HG03571 (cell line): ENCODE results near the gene TEX261.
"Not testable (repeated sequence)": the region's sequence is repeated elsewhere in the genome, so short reads cannot be mapped to it uniquely, and the experiment has no call there.

Source experiments
- ATAC-seq: cut with Tn5 transposase; IDR thresholded peaks from one replicate; pipeline ENCODE4 v1.9.1; 2021; ENCODE audit not compliant: unreplicated experiment

TEX261 gene

DNA sequence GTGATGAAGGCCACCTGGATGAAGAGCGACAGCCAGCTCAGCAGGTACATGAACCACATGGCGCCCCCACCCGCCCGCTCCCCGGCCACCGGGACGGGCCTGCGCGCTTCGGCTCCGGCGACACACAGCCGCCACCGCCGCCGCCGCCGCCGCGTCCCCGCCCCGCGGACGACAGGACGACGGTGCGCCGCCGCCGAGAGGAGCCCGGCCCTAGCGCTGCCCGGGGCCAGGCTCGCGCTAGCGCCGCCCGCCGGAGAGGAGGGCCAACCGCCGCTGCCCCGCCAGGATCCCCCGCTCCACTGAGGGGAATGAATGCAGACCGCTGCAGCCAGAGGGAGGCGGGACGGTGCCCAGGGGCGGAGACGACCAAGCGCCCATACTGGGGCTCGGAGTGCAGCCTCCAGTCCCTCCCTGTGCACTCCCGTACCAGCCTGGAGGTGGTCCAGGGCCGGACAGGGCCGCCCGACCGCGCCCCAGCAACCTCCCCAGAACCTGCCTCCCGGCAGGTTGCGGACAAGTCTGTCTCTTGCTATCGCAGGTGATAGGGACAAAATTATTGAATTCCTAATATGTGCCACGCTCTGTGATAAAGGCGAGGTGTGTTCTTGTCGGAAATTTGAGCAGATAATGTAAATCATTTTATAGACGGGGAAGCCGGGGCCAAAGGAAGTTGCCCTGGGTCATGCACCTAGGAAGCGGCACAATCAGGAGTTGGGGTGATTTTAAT, at the start of gene TEX261:
TEX261 (minus strand) TSS at position 175 of the 727 bp plus-strand sequence; CDS start at position 59, 116 bp downstream.
- ATAC-seq, result peak; percentile 95

DNA sequence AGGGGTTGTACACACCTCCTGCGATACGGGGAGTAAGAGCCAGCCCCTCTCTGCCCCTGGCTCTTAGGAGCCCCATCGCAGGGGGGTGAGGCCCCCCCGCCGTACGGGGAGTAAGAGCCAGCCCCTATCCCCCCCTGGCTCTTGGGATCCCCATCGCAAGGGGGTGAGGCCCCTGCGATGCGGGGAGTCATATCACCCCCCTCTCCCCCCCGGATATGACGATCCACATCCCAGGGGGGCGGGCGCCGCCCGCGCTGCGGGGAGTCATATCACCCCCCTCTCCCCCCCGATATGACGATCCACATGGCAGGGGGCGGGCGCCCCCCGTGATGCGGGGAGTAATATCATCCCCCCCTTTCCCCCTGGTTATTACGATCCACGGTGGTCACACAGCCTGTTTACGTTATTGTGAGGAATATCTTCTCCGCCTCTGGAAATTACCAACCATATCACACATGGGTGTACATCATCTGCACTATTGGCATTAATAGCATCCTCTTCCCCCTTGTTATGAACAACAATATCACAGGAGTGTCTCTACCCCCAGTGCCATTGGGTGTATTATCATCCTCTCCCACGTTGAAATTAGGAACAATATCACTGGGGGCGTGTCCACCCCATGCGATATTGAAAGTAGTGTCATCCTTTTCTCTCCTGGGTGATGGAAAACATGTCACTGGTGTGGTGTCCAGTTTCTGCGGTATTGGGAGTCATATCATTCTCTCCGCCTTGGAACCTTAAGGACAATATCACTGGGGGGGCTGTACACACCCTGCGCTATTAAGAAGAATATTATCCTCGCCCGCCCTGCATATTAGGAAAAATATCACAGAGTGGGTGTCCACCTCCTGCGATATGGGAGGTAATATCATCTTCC, 49.1 kb upstream of the TEX261 start:
- ATAC-seq, result no peak

DNA sequence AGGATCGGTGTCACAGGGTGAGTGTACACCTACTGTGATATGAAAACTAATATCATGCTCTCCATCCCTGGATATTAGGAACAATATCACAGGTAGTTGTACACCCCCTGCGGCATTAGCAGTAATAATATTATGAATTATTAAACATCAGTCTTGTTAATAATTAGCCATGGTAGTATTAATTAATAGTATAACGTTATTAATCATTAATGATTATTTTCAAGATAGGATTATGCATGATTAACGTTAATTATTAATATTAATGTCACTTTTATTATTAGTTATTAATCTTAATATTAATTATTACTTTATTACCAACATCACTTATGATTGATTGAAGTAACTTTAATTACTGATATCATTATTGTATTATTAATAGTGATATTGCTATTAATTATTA, 47.6 kb upstream of the TEX261 start:
- ATAC-seq, result no peak

DNA sequence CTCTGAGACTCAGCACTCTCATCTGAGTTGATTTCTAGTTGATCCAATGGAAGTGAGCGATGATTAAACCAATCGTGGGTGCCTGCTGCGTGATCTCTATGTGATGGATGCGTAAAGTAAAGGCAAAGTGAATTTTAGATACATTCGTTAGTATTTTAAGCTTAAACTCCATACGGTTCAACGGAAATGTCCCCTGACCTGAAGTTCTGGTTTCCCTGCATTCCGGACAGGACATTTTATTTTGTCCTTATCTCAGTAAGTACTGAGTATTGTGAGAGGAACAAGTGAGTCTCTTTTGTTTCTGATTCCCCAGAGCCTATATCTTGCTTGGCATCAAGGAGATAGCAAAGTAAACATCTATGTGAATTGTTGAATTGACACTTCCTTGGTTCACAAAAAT, 41.6 kb upstream of the TEX261 start:
- not testable (repeated sequence) for ATAC-seq

DNA sequence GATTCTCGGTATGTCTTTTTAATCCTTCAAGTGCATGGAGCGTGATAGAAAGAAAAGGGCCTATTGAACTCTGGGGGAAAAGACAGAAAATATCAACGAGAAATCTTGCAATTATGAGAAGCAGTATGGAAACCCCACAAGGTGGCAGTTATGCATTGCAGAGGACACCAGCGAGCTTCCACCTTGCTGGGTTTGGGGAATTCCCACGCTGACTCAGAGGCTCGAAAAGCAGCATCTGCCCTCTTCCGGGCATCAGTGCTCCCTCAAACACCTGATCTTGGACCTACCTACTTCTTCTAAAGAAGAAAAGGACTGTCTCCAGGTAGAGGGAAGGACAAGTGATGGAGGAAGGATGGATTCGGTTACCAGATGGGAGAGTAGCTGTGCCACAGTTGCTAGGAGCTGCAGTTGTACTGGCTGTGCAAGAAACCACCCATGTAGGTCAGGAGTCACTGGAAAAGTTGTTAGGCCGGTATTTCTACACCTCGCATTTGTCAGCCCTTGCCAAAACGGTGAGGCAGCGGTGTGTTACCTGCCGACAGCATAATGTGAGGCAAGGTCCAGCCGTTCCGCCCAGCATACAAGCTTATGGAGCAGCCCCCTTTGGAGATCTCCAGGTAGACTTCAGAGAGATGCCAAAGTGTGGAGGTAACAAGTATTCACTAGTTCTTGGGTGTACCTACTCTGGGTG, 29.0 kb upstream of the TEX261 start:
- ATAC-seq, result not testable (repeated sequence)

DNA sequence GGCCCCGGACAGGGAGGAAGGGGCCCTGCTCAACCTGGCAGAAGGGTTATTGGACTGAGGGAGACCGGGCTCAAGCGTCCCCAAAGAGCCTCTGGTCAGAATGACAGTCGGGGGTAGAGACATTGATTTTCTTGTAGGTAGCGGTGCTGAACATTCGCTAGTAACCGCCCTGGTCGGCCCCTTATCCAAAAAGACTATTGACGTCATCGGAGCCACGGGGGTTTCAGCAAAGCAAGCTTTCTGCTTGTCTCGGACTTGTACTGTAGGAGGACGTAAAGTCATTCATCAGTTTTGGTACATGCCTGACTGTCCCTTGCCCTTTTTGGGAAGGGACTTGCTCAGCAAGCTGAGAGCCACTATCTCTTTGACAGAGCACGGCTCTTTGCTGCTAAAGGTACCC, 26.7 kb upstream of the TEX261 start:
- not testable (repeated sequence) for ATAC-seq

DNA sequence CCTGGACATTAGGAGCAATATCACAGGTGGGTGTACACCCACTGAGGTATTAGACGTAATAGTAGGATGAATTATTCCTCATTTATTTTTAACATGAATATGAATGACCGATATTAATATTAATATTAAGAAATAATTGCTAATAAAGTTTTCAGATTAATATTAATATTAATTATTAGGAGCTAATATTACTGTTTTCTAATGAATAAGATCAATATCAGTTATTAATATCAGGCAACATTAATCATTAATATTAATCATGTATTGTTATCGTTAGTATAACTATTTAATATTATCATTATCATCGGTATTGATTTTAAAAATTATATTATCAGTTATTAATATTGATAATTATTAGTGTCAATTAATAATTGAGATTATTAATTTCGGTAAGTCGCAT, 25.3 kb upstream of the TEX261 start:
- not testable (repeated sequence) for ATAC-seq

DNA sequence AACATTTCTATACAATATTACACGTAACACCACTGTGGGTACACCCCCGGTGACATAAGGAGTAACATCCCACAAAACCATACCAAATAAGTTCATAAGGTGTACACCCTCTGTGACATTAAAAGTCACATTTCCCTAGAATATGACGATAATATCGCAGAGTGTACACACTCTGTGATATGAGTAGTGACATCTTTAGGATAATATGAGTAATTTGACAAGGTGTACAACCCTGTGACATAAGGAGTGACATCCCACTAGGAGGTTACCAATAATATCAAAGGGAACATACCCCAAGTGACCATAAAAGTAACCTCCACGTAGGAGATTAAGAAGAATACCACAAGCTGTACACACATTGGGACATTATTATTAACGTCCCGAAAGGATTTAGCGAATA, 24.0 kb upstream of the TEX261 start:
- no peak for ATAC-seq

DNA sequence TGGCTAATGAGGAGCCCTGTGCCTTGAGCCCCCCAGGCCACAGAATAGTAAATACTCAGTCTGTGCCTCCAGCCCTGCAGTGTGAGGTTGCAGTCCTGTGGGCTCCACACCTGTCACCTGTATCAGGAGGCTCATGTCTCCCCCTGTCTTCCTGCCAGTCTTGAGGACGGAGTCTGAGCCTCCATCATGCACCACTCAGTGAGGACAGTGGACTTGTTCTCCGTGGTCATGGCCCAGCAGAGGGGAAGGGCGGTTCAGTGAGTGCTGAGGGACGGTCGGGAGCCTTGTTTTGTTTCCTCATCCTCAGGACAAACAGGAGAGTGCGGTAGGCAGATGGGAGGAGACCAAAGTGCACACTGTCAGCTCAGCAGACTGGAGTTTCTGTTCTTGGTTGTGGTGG, 17.1 kb upstream of the TEX261 start:
- not testable (repeated sequence) for ATAC-seq

DNA sequence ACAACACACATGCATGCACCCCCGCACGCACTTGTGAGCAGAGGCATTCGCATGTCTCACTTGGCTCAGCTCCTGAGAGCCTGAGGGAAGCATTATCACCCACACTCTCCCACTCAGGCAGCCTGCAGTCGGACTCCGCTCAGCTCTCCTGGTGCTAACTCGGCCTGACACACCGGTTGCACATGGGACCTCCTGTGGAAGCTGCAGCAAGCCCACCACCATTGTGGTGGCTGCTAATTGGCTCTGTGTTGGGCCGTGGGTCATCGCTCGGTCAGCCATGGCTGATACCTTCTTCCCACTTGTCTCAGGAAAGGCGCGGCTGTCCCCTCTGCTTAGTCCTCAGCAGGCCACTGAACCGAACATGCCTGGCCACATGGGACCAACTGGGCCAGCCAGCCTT, 13.7 kb upstream of the TEX261 start:
- no peak for ATAC-seq

DNA sequence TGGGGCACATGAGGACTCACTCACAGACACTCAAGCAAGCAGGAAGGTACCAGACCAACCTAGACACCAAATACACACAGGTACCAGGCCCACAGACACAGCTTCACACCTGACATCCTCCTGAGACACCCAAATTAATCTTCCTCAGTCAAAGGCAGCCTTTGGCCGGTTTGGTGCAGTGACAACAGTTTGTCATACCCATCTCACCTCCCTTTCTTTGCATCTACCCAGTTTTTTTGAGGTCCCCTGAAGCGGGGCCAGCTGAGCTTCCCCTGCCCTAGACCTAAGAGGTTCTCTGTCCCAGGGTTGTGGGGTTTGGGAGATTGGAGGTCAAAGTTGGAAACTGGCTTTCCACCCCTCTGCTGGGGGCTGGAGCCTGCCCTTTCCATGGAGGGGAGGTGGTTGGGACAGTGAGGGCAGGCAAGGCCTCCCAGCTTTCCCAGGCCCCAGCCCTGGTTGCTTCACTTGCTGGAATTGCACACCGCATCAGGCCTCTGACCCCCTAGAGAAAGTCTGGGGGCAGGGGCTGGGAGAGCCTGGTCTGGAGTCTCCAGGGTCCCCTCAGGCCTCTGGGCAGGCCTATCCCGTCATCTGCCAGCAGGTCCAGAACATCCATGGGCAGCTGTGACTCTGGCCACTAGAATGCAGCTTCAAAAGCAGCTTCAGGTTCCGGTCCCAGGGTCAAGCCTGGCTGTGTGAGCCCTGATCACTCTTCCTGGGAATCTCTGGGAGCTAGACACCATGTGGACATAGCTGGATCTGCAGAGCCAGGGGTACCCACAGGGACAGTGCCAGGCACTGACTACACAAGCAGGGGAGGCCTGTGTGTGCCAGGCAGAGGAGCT, 12.5 kb upstream of the TEX261 start:
- no peak for ATAC-seq

DNA sequence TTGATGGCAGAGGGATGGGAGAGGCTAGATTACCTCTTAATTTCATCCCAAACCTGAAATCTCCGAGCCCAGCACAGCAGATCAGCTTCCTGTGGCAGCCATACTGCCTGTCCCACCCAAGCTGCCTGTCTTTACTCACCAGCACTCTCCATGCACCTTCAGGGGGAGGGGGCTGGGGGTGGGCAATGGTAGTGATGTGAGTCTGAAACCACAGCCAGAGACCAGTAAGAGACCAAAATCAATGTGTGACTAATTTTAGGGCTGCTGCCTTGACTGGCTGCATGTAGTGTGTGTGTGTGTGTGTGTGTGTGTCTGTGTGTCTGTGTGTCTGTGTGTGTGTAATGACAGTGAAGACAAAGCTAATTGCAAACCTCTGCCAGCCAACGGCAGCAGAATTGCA, 11.7 kb upstream of the TEX261 start:
- ATAC-seq, result no peak

DNA sequence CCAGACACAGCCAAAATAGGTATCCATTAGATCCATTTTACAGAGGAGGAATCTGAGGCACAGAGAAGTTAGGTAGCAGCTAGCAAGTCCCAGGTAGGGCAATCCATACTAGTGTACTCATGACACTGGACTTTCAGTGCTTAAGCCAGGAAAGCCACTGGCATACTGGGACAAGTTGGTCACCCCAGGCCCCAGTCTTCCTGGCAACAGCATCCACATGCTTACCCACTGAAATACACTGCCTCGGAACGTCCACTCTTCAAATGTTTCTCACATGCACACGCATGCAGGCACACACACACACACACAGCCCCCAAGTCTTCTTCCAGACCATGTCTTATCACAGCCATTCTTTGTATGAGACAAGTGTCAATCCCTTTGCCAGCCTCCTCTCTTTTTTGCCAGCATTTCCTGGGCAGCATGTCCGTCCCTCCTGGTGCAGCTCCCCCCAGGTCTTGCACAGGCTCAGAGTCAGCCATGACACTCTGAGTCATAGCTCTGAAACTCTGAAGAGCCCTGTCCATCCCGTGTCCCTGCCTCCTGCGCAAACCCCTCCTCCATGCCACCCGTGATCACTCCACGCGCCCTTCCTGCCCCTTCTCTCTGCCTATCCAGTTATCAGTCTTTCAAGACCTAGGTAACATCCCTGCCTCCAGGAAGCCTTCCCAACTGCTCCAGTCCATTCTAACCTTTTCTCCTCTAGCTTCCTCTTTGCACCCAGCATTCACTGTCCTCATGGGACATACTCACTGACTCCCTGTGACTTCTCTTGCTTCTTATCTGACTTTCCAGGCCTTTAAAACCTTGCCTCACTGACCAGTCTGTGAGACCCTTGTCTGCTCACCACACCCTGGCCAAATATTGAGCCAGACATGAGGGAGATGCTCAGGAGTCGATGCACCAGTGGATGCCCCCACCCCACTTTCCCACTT, 10.9 kb upstream of the TEX261 start:
- no peak for ATAC-seq

DNA sequence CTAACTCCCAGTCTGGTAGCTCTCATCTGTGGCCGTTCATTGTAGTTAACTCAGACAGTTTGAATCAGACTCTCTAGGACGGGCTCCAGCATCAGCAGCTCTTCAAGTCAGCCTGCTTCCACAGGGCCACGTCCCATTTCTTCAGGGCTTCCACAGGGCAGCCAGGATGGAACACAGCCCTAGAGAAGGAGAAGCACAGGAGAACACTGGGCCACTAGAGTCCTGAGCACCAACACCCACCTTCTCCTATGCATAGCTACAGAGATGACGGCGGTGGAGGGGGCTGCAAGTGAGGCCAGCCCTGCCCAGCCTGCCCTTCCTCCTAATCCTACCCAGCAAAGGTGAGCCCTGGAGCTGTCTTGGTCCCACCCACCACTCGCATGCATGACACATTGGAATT, 10.2 kb upstream of the TEX261 start:
- no peak for ATAC-seq

DNA sequence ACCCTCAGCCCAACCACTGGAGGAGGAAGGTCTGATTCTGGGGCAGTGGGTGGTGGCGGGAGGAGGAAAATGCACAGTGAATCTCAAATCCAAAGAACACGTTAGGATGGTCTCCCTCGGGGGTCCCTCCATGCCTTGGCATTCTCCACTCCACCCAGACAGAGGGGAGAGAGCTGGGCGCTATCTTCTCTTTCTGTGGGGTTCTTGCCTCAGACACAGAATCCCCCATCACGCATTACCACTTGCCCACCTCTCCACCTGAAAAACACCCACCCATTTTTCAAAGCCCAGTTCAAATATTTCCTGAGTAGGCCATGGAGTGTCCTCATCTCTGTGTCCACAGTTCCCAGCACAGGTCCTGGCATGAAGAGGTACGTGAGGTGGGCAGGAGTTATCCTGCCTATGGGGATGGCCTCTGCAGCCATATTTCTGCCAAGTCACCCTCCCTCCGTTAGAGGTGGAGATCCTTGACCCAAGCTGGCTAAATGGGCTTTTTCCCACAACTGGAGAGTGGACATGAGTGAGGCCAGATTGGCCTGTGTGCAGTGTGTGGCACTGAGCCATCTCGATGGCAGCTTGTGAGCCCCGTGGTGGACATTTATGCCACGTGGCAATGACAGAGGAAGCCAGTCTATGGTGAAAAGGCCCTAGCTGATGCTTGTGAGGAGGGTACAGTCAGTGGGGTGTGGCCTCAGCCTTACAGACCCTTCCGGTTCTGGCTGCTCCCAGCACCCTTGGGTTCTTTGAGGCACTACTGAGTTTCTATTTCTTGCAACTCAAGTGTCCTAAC, 9.5 kb upstream of the TEX261 start:
- ATAC-seq, result no peak

DNA sequence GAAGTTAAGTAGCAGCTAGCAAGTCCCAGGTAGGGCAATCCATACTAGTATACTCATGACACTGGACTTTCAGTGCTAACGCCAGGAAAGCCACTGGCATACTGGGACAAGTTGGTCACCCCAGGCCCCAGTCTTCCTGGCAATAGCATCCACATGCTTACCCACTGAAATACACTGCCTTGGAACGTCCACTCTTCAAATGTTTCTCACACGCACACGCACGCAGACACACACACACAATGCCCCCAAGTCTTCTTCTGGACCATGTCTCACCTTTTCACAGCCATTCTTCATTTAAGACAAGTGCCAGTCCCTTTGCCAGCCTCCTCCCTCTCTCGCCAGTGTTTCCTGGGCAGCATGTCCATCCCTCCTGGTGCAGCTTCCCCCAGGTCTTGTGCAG, 8.7 kb upstream of the TEX261 start:
- ATAC-seq, result no peak

DNA sequence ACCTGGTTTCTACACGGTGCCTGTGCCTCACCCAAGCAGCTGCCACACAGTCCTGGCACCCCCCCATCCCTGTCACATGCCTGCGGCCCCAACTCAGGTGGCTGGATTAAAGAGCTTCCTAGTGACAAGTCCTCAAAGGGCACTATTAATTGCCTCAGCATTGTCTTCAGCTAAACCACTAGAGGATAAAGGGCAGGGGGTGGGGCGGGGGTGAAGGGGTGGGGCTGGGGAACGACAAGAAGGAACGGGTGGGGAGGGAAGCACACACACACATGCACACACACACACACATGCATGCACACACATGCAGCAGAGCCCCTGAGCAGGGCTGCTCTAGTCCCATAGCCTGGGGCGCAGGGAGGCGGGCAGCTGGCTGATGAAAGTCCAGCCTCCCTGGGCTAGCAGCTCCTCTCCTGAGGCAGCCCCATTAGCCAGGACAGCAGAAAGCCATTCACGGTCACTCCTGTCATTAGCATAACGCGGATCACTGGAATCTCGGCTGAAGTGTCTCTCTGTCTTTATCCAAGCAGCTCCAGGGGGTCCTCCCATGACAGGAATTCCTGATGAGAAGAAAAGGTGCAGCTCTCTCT, 7.4 kb upstream of the TEX261 start:
- no peak for ATAC-seq

DNA sequence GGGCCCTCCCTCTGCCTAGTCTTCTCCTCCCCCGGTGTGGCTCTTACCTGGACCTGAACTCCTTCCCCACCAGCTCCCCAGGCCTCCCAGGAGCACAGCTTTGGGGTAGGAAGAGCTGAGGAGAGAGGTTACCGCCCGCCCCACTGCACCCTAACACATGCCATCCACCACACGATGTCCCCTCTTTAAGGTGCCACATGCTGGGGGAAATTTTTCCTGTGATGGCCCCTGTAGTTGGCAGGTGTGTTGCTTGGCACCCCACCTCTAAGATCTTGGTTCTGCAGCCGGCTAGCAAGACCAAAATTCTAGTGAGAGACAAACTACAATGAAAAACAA, 6.9 kb upstream of the TEX261 start:
- ATAC-seq, result no peak
